HepG2 (cell line): ENCODE measurements around the gene IGF2. TPM values are rescaled to one million over a fixed set of nuclear protein-coding genes. Genes with fewer than 3 reads are reported as not detected.
A peak's percentile ranks its signal among the peaks of the same experiment; 100 is the strongest.

Experiments
- HINFP ChIP-seq: sonication (generic); formaldehyde crosslinking; IDR thresholded peaks from 2 replicates; pipeline ENCODE4 v1.4.0; 2020; ENCODE audit warnings: low read depth, mild to moderate bottlenecking, missing genetic modification reagents
- MAZ ChIP-seq, 2 experiments: sonication (generic) in 1 of 2; formaldehyde crosslinking in 1 of 2; IDR thresholded peaks; 2 replicates each; pipeline versions ENCODE4 v1.5.0 to v1.6.1; 2012 to 2020; ENCODE audit warnings: low read depth in 2 of 2, mild to moderate bottlenecking in 2 of 2, borderline replicate concordance in 1 of 2, improper control_type of control experiment in 1 of 2, low read length in 1 of 2, missing genetic modification reagents in 1 of 2, moderate library complexity in 1 of 2
- NRL ChIP-seq: sonication (generic); formaldehyde crosslinking; IDR thresholded peaks from 2 replicates; pipeline ENCODE4 v1.5.0; 2020; ENCODE audit warnings: missing genetic modification reagents, mild to moderate bottlenecking, moderate library complexity, borderline replicate concordance
- PRDM10 ChIP-seq: sonication (generic); formaldehyde crosslinking; IDR thresholded peaks from 2 replicates; pipeline ENCODE4 v1.4.0; 2020; ENCODE audit warnings: low read depth, missing genetic modification reagents
- SIX4 ChIP-seq: sonication (generic); formaldehyde crosslinking; IDR thresholded peaks from 2 replicates; pipeline ENCODE4 v1.4.0; 2020; ENCODE audit warnings: missing genetic modification reagents
- ZNF142 ChIP-seq: sonication (generic); formaldehyde crosslinking; IDR thresholded peaks from 2 replicates; pipeline ENCODE4 v1.4.0; 2020; ENCODE audit warnings: missing genetic modification reagents
- ZNF17 ChIP-seq: sonication (generic); formaldehyde crosslinking; IDR thresholded peaks from 2 replicates; pipeline ENCODE4 v1.5.0; 2020; ENCODE audit warnings: mild to moderate bottlenecking, missing genetic modification reagents
- ZNF326 ChIP-seq: sonication (generic); formaldehyde crosslinking; IDR thresholded peaks from 2 replicates; pipeline ENCODE4 v1.4.0; 2020; ENCODE audit warnings: missing genetic modification reagents, borderline replicate concordance
- ZNF644 ChIP-seq: IDR thresholded peaks from 2 replicates; pipeline ENCODE4 v1.6.1; 2016; ENCODE audit warnings: low read depth
- ZNF83 ChIP-seq: sonication (generic); formaldehyde crosslinking; IDR thresholded peaks from 2 replicates; pipeline ENCODE4 v1.4.0; 2020; ENCODE audit warnings: missing genetic modification reagents, mild to moderate bottlenecking, borderline replicate concordance
- polyA plus RNA-seq, 8 experiments: library from polyadenylated mRNA; depleted of rRNA in 3 of 8; stranded (reverse) in 7 of 8; unstranded in 1 of 8; fragments of >200 nt; fragmentation: Illumina TruSeq in 4 of 8; extraction: Trizol in 4 of 8; gene quantifications; 2 replicates each; pipeline versions ENCODE4 v1.2.1 to v1.2.3, GENCODE V29; 2011 to 2016; ENCODE audit warnings: low read depth in 4 of 8, missing spikeins in 1 of 8, mixed read lengths in 1 of 8; ENCODE audit not compliant: insufficient read depth in 1 of 8
- total RNA-seq, 5 experiments: library from RNA; depleted of rRNA; stranded (reverse); fragments of >200 nt; fragmentation: Illumina TruSeq; extraction: Trizol; gene quantifications; 2 replicates each; pipeline ENCODE4 v1.2.3, GENCODE V29; 2016; ENCODE audit warnings: low read depth in 1 of 5

The IGF2 gene
- total and polyA plus RNA-seq, 2 of the 13 experiments (the other 11 are each of a cell fraction or from before 2014, with no cell fraction given), result 79.1 to 254 TPM

- no peak for TF ChIP-seq ZNF142
- TF ChIP-seq ZNF17 (CRISPR knock-in tag), result no peak
- TF ChIP-seq ZNF644, result no peak
- peak; percentile 34; the same call in 1 of the 2 replicates for TF ChIP-seq HINFP (CRISPR knock-in tag)
- no peak for TF ChIP-seq ZNF83 (CRISPR knock-in tag)
- TF ChIP-seq NRL (CRISPR knock-in tag), result 0 out of 2 replicates have a peak, but pooled peaks have one; percentile 20
- TF ChIP-seq ZNF326, result peak; percentile 96; the same call in 1 of the 2 replicates
- TF ChIP-seq SIX4 (CRISPR knock-in tag), result no peak
- no peak for TF ChIP-seq PRDM10 (CRISPR knock-in tag)
- TF ChIP-seq MAZ (IDR thresholded peaks at IDR 0.05; ENCODE audit: borderline replicate concordance, low read depth, low read length), result no peak
- TF ChIP-seq MAZ (CRISPR knock-in tag; IDR thresholded peaks at IDR 0.05; ENCODE audit: low read depth), result peak; percentile 14
These were observed 5.8 kb downstream of the IGF2 start (continued) for GRCh38 chr11:2133241-2134021.
